HEK293T (cell line): ENCODE measurements around the gene IL18BP.

Source experiments
- ARNT ChIP-seq: fragments of 450-650 bp; IDR thresholded peaks from 2 replicates; pipeline ENCODE4 v1.6.1; 2017; ENCODE audit warnings: mild to moderate bottlenecking
- BHLHE40 ChIP-seq: fragments of 450-650 bp; IDR thresholded peaks from 2 replicates; pipeline ENCODE4 v1.6.1; 2016; ENCODE audit warnings: mild to moderate bottlenecking, moderate library complexity, borderline replicate concordance
- ELF4 ChIP-seq: fragments of 450-650 bp; IDR thresholded peaks from 2 replicates; pipeline ENCODE4 v1.6.1; 2017; ENCODE audit warnings: antibody characterized with exemption
- FOXA1 ChIP-seq: fragments of 450-650 bp; IDR thresholded peaks from 2 replicates; pipeline ENCODE4 v1.6.1; 2016; ENCODE audit warnings: mild to moderate bottlenecking
- FOXM1 ChIP-seq: fragments of 450-650 bp; IDR thresholded peaks from 2 replicates; pipeline ENCODE4 v1.6.1; 2017; ENCODE audit warnings: mild to moderate bottlenecking, borderline replicate concordance
- HDGF ChIP-seq: fragments of 450-650 bp; IDR thresholded peaks from 2 replicates; pipeline ENCODE4 v1.6.1; 2017; ENCODE audit warnings: antibody characterized with exemption, borderline replicate concordance
- SP1 ChIP-seq: fragments of 450-650 bp; IDR thresholded peaks from 2 replicates; pipeline ENCODE4 v1.6.1; 2017
- TARDBP ChIP-seq: fragments of 450-650 bp; IDR thresholded peaks from 2 replicates; pipeline ENCODE4 v1.6.1; 2016
- ZNF384 ChIP-seq: fragments of 450-650 bp; IDR thresholded peaks from 2 replicates; pipeline ENCODE4 v1.6.1; 2016

GRCh38 chr11:71994786-71995185, 3.9 kb upstream of the IL18BP start:
- TF ChIP-seq SP1, result no peak
- no peak for TF ChIP-seq FOXM1
- no peak for TF ChIP-seq BHLHE40
- TF ChIP-seq ELF4, result no peak
- no peak for TF ChIP-seq ARNT
- TF ChIP-seq HDGF, result no peak
- TF ChIP-seq ZNF384, result no peak
- no peak for TF ChIP-seq FOXA1
- no peak for TF ChIP-seq TARDBP
